DMS 273 treated with DMSO at 0.1 percent for 48 hours (cell line): Measurements from ENCODE around the gene CLDN34.
A peak's percentile ranks its signal among the peaks of the same experiment; 100 is the strongest.

ENCODE experiments used
- DNase-seq: peaks from one replicate; lab custom pipeline; 2025; lab: John Stamatoyannopoulos, UW

CLDN34 gene

DNA sequence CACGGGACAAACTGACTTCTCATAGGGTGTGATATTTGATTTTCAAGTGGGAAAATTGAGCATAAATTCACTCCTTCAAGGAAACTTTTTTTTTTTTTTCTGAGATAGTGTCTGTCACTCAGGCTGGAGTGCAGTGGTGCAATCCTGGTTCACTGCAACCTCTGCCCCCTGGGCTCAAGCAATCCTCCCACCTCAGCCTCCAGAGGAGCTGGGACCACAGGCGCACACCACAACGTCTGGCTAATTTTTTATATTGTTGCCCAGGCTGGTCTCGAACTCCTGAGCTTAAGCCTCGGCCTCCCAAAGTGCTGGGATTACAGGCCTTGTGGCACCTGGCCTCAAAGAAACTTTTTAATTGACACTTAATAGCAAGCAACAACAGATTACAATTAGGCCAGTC lies 13.8 kb downstream of the CLDN34 start:
- no peak for DNase-seq

DNA sequence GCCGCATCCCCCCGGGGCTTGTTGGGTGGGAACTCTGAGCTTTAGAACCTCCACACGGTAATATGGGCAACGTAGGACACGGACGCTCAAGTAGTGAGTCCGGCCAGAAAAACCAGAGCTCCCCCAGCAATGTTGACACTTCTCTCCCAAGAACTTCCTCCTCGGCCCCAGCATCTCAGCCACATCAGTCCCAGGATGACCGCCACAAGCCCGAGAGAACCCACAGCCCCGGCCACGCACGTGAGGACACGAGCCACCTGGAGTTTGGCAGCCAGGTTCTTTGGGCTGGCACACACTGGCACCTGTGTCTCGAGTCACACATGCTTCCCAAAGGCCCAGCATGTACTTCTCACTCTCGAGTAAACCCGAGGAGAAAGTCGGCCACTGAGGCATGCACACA lies 16.3 kb downstream of the CLDN34 start:
- no peak for DNase-seq

DNA sequence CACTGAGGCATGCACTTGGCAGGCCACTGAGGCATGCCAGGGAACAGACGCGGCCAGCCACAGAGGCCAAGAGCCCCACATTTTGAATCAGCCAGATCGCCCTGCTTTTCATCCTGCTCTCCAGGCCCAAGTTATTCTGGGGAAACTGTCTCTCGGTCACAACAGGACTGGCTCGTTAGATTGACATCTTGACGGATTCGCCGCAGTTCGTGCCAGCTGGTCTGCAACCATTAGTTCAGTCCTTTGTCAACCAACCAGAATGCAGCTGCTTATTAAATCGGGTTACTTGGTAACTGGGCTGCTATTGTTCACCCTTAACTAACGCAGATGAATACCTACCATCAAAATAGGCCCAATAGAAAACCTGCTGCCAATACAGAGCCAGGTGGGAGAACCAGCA lies 16.7 kb downstream of the CLDN34 start:
- DNase-seq = no peak

DNA sequence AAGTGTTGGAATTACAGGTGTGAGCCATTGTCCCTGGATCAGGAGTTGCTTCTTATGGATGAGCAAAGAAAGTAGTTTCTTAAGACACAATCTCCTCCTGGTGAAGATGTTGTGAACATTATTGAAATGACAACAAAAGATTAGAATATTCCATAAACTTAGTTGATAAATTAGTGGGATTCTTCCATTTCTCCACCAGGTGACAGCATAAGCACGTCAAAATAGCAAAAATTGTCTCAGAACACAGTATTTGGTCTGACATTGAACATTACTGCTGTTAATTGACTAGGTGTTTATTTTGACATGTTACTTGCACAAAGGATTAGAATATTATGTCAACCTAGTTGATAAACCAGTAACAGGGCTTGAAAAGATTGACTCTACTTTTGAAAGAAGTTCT lies 21.6 kb downstream of the CLDN34 start:
- DNase-seq = no peak

DNA sequence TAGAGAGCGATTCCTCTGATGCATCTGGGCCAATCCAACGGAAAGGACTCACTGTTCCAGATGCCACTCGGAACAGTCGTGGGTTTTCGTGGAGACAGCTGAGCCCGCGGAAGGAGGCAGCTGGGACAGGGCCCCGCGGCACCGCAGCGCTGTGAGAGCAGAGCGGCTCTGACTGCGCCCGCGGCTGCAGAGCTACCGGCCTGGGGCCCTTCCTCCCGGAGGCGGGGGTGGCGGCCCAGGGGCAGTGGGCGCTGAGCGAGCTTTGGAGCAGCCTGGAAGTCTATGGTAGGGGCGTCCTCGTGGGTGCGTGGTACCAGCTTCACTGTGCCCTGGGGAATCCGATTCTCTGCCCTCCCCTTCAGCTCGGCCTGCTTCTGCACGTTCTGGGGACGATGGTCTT lies 24.9 kb downstream of the CLDN34 start:
- no peak for DNase-seq

DNA sequence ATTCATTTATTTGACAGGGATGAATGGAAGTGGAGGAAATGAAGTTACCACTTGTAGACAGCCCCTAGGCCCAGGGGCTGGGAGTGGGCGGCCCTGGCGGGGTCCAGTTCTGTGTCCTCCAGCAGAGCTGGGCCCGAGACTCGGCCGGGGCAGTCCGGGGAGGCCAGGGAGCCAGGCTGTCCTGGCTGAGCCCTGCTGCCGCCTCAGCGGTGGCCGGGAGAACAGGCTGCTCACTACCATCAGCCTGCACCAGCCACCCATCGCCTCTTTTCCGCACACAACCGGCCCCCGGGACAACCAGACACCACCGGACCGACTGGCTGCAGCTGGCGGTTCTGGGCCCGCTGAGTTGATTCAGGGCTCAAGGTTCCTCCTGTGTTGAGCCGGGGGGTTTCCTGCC lies 25.6 kb downstream of the CLDN34 start:
- no peak for DNase-seq

DNA sequence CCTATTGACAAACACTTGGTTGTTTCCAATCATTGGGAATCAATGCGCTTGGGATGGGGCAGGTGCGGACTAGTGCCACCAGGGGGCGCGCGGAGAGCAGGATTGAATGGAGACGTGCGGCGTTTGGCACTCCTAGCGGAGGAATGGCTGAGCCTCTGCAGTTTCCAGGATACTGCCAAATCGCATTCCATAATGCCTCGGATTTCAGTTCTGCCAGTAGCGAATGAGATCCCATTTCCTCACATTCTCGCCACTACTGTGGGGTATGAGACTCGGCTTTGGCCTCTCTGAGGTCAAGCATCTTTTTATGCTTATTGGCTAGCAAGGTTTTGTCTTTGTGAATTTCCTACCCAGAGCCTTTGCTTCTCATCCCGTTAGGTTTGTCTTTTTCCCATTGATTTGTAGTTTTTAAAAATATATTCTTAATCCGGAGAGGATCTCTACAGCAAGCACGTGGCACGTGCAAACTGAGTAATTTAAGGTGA lies 28.7 kb downstream of the CLDN34 start:
- peak; percentile 57 for DNase-seq

DNA sequence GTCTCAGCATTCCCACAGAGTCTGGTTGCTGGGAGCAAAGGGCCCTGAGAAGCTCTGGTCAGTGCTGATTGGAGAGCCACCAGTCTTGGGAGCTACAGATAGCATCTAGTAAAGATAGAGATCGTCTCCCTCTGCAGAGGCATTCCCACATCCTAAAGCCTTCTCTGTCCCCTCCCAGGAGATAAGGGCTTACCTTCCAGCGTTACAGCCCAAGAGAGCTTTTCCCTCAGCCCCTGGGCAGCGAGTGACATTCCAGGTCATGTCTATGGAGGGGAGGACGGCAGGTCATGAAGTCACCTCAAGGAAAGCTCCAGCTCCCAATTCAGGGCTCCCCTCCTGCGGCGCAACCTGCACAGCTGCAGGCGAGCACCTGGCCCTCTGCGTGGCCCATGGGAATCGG lies 29.9 kb downstream of the CLDN34 start:
- no peak for DNase-seq

DNA sequence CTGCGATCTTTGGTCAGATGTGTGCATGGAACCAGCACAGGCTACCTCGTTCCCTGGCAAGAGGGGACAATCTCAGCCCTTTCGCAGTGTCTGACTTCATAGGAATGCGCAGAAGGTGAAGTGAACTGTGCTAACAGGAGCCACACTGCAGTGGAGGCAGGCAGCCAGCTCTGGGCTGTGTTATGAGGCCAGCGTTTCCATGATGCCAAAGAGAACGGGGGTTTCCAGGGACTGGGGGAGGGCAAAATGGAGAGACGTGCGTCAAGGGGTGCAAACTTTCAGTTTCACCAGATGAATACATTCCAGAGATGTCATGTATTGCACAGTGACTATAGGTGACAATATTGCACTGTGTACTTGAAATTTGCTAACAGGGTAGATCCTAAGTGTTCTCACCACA lies 30.4 kb downstream of the CLDN34 start:
- DNase-seq = no peak

DNA sequence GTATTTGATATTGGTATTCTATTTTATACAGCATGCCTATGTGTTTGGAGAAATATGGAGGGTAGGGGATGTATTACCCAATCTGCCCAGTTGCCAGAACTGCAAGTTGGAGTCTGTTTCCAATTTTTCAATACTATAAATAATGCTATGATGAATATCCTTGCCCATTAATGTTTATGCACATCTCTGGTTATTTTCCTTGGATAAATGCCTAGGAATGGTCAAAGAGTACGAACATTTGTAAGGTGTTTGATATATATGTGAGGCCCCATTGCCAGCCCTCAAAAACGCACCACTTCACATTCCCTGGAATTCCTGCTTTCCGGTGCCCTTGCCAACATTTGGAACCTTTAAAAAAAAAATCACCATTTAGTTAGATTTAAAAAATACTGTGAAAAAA lies 34.3 kb downstream of the CLDN34 start:
- DNase-seq = no peak

DNA sequence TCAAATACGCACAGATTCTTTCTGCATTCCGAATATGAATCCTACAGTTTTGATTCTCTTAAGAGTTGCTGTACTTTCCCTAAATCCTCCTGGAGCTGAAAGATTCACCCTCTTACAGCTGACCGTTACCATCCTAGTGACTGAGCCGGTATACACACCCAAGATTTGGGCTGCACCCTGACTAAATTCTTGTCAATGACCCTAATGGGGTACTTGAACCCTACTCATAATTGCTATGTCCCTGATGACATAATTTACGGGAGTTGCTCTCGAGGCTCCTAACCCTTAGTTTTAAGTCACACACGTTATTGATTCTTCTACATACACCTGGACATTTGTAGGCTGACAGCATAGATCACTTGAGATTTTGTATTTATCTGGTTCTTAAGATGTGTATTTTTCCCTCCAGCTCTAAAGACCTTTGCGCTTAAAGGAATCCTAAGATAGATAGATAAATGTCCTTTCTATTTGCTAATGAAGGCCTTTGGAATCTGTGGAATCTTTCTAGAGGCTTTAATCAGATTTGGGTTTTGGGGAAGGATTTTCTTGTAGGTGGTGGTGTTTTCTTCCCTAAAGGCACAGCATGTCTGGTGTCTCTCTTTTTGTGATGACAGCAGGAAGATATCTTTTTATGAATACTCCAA lies 37.8 kb downstream of the CLDN34 start:
- no peak for DNase-seq

DNA sequence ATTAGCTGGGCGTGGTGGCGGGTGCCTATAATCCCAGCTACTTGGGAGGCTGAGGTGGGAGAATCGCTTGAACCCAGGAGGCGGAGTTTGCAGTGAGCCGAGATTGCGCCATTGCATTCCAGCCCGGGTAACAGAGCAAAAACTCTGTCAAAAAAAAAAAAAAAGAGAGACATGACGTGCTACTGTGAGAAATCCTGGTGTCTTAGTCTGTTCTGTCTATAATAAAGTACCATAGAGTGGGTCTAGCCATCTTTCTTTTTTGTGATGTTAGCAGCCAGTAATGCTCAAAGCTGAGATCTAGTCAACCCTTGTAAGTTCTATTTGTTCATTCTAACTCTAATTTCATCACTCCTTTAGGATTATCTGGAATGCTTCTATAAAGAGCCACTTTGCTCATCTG lies 38.9 kb downstream of the CLDN34 start:
- DNase-seq = no peak

DNA sequence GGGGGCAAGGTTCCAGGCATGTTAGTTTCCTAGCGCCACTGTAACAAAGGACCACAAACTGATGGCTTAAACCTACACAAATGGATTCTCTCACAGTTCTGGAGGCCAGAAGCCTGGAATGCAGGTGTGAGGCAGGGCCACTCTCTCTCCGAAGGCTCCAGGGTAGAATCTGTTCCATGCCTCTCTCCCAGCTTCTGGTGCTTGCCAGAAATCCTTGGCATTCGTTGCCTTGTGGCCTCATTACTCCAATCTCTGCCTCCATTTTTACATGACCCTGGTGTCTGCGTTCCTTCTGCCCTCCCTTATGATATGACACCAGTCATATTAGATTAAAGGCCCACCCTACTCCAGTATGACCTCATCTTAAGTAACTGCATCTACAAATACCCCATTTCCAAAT lies 39.6 kb downstream of the CLDN34 start:
- DNase-seq = no peak

DNA sequence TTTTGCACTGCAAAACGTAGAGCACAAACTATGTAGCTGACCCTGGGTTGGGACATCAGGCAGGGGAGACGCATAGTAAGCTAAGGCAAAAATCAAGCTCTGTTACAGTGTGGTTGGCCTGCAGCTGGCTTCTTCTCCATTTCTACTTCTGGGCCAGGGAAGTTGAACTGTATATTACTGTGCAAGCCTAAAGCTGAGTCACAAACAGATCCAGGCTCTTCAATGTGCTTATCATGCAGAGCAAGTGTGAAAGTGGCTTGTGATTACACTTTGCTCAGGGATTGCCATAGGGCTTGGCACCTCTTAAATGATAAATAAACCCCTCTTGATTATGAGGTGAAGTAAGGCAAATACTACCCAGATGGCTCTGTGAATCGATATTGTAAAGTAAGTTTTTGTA lies 40.5 kb downstream of the CLDN34 start:
- no peak for DNase-seq

DNA sequence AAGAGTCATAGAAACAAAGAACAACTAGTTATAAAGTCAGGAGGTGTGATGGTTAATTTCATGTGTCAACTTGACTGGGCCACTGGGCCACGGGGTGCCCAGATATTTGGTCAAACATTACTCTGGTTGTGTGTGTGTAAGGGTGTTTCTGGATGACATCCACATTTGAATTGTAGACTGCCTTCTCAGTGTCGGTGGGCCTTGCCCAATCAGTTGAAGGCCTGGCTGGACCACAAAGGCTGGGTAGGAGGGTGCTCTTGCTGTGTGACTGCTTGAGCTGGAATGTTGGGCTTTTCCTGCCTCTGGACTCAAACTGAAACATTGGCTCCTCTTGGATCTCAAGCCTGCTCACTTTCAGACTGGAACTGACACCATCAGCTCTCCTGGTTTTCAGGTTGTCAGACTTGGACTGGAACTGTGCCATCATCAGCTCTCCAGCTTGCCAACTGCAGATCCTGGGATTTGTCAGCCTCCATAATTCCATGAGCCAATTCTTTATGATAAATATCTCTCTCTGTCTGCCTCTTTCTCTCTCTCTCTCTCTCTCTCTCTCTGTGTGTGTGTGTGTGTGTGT lies 41.4 kb downstream of the CLDN34 start:
- DNase-seq = no peak

DNA sequence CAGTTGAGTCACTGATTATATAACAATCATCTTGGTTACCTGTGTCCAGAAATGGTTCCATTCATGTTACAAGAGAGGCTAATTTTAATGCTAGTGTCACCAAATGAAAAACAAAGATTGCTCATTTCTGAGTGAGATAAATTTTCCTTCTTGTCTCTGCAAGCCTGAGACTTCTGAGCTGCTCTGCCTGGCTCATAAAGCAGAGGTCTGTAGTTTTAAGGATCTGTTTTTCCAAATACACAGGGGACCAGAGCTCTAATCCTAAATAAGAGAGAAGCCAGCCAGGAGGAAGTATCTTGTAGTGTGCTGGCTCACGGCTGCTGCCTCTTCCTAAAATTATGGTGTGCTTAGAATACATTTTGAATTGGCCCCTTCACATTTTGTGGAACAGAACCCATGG lies 42.6 kb downstream of the CLDN34 start:
- DNase-seq = no peak

DNA sequence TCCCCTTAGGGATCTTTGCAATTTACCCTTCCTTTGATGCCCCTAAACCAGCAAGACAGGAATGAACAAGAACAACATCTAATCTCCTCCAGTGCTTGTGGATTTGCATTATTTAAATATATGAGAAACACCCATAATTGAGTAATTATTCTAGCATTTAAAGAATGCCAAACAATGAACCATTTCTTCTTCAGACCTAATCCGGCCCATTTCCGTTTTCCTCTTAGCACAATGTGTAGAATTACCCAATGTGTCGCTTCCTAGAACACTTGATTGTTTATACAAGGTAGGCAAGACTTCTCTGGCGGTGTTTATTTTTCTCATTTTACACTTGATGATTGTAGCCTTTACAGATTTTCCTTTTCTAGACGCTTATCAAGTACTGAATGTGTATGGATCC lies 43.5 kb downstream of the CLDN34 start:
- DNase-seq = no peak

DNA sequence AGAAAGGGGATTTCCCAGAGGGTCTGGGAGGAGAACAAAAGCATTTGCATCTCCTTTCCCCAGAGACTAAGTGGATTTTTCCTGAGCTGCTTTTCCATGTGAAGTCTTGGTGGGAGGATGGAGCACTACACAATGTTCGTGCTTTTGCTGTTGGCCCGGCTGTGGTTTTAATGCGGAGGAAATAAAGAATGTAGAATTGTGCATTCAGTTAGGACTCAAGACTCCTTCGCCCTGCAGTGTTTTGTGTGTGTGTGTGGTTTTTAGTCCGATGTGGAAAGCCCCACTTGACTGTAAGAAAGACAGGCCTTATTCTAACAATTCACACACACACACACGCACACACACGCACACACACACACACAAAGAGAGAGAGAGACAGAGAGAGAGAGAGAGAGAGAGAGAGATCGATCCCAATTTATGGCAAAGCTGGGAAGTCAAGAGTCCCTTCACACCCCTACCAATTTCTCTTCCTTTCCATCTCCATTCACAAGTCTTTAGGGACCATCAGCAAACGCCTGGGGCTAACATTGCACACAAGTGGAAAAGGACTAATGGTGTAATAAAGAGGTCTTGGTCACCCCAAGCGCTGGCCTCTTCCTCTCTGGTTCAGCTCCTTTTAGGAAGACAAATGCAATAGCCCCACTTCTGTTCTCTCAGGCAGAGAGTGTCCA lies 44.2 kb downstream of the CLDN34 start:
- DNase-seq = no peak

DNA sequence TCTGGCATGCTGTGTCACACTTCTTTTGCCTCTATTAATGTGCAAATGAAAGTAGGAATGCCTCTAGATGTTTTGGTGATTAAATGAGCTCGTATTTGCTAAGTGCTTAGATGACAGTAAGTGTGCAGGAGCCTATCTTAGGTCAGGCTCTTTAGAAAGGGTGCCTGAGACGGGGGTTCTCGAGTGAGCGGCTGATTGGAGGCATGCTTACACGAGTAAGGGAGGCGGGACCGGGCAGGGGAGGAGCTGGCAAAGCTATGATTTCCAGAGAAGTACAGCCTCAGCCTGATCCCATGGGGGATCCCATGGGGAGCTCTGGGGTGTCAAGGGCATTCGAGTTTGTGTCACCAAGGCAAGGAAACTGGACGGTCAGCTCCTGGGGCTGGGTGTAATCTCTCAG lies 44.8 kb downstream of the CLDN34 start:
- no peak for DNase-seq

DNA sequence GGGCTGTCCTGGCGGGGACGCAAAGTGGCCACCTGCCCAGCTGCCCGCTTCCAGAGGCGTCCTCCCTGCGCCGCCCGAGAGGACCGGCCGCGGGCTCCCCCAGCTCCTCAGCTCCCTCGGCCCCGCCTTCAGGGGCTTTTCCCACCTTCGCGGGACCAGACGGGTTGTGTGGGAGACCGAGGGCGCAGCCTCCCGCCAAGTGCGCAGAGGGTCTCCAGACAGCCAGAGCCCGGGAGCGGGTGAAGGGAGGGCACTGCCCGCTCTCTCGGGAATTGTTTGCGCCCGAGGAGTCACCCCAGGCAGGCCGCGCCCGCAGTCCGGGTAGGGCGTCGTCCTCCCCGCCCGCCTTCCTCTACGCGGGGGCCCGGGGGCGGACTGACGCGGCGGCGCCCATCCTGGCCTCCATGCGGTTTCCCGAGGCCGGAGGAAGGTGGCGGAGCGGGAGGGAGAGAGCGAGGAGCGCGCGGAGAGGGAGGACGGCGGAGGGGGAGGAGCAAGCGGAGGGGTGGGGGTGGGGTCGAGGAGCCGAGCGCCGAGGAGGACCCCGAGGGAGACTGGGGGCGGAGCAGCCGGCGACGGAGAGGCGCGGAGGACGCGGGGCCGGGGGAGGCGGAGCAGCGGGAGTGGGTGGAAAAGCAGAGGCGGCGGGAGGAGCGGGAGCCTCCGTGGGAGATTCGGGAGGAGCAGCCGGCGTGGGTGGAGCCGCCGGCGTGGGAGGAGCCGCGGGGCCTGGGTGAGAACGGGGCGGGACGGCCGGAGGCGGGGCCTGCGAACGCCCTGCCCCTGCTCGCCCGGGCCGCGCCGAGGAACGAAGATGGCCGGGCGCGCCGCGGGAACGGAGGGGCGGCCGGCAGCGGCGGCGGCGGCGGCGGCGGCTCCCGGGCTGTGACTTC lies 47.5 kb downstream of the CLDN34 start:
- DNase-seq = peak; percentile 36

DNA sequence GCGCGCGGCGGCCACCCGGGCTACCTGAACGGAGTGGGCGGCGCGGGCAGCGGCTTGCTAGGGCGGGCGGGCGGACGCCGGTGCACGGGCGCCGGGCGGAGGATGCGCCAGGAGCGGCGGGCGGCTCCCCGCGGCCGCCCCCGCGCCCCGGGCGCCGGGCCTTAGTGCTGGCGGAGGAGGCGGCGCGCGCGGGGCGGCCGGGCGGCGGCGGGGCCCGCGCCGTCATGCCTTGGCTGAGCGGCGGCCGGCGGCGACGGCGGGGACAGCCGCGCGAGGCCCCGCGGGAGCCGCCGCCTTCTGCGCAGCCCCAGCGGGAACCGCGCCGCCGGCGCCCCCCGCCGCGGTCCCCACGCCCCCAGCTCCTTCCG lies 48.2 kb downstream of the CLDN34 start:
- DNase-seq = no peak

DNA sequence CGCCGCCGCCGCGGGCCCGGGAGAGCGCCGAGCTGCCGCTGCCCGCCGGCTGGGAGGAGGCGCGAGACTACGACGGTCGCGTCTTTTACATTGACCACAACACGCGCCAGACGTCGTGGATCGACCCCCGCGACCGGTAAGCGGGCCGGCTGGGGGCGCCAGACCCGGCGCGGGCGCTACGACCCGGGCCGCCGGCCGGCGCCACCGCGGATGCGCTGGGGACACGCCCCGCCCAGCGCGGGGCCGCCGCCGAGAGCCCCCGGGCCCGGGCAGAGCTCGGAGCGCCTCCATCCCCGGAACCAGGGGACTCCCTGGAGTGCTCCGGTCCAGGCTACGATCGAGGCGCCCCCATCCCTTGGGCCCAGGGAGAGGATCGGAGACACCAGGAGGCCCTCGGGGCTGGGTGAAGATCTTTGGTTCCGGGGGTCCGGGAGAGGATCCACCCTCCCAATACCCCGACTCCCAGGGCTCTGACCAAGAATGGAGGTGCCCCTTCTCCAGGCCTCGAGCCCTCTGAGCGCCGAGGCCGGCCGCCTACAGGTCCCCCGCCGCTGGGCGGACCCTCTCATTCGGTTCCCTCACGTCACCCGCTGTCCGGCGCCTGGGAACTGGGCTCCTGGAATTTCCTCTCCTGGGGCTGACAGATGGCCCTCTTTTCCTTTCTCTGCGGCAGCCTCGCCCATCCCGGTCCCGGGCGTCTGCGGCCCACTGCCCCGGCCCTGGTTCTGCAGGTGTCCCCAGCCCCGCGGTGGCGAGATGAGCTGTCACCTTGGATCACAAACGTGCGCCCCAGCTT lies 48.8 kb downstream of the CLDN34 start:
- no peak for DNase-seq
